K562 (cell line): ENCODE results near the gene STYX. TPM values are rescaled to one million over a fixed set of nuclear protein-coding genes. Genes with fewer than 3 reads are reported as not detected.
A peak's percentile ranks its signal among the peaks of the same experiment; 100 is the strongest.

Experiments
- BRD4 ChIP-seq: fragments of 200-600 bp; sonication (generic); IDR thresholded peaks from 2 replicates; pipeline ENCODE4 v1.6.1; 2017; ENCODE audit warnings: inconsistent platforms
- DNMT1 ChIP-seq: fragments of 450-650 bp; IDR thresholded peaks from 2 replicates; pipeline ENCODE4 v1.6.1; 2016; ENCODE audit warnings: antibody characterized with exemption, mild to moderate bottlenecking
- FOS ChIP-seq: IDR thresholded peaks from 3 replicates; pipeline ENCODE4 v1.6.1; 2011; ENCODE audit not compliant: insufficient read length; ENCODE audit errors: extremely low read depth
- KDM2B ChIP-seq: fragments of 250-450 bp; sonication (Bioruptor Pico); IDR thresholded peaks from 2 replicates; pipeline ENCODE4 v1.8.0; 2021; ENCODE audit warnings: mild to moderate bottlenecking, moderate library complexity
- NCOA4 ChIP-seq: fragments of 450-650 bp; IDR thresholded peaks from 2 replicates; pipeline ENCODE4 v1.6.1; 2018; ENCODE audit warnings: mild to moderate bottlenecking; ENCODE audit not compliant: partially characterized antibody
- NONO ChIP-seq, 2 experiments: fragments of 200-400 bp in 1 of 2; fragments of 450-650 bp in 1 of 2; formaldehyde crosslinking in 1 of 2; IDR thresholded peaks; 2 replicates each; pipeline ENCODE4 v1.6.1; 2017; ENCODE audit warnings: low read depth in 2 of 2, mild to moderate bottlenecking in 2 of 2, moderate library complexity in 2 of 2, low read length in 1 of 2
- PYGO2 ChIP-seq: fragments of 450-650 bp; IDR thresholded peaks from 2 replicates; pipeline ENCODE4 v1.6.1; 2016; ENCODE audit warnings: mild to moderate bottlenecking, missing genetic modification characterization, moderate library complexity, missing compliant biosample characterization
- RAD51 ChIP-seq: fragments of 450-650 bp; IDR thresholded peaks from 2 replicates; pipeline ENCODE4 v1.7.1; 2016; ENCODE audit warnings: low read depth, mild to moderate bottlenecking, borderline replicate concordance
- SMC3 ChIP-seq: conservative IDR thresholded peaks from 2 replicates; pipeline ENCODE4 v1.6.1; 2011; ENCODE audit warnings: low read depth, low read length, improper control_type of control experiment; ENCODE audit not compliant: insufficient read depth
- SRSF7 ChIP-seq: fragments of 200-400 bp; formaldehyde crosslinking; optimal IDR thresholded peaks from 2 replicates; pipeline ENCODE3; 2017; ENCODE audit warnings: mild to moderate bottlenecking, low read depth, low read length
- SUPT5H ChIP-seq: fragments of 450-650 bp; IDR thresholded peaks from 2 replicates; pipeline ENCODE4 v1.6.1; 2016
- TGIF2 ChIP-seq: sonication (generic); formaldehyde crosslinking; IDR thresholded peaks from 2 replicates; pipeline ENCODE4 v1.8.1; 2022; ENCODE audit warnings: mild to moderate bottlenecking, missing genetic modification reagents, moderate library complexity
- ZNF384 ChIP-seq: IDR thresholded peaks from 2 replicates; pipeline ENCODE4 v1.6.1; 2012; ENCODE audit warnings: low read depth, low read length, improper control_type of control experiment
- ZNF561 ChIP-seq: fragments of 450-650 bp; formaldehyde crosslinking; conservative IDR thresholded peaks from 2 replicates; pipeline ENCODE4 v1.4.0; 2020; ENCODE audit warnings: mild to moderate bottlenecking, moderate library complexity
- ZNF76 ChIP-seq: fragments of 250-450 bp; sonication (Bioruptor Pico); IDR thresholded peaks from 2 replicates; pipeline ENCODE4 v1.4.0; 2020; ENCODE audit warnings: mild to moderate bottlenecking, moderate library complexity, borderline replicate concordance
- polyA plus RNA-seq, 8 experiments: library from polyadenylated mRNA; depleted of rRNA in 4 of 8; stranded (reverse) in 5 of 8; unstranded in 3 of 8; fragments of >200 nt; fragmentation: Nextera tagmentation in 2 of 8; fragmentation: Illumina TruSeq in 1 of 8; extraction: Ambion mirVana in 2 of 8; extraction: Trizol in 1 of 8; gene quantifications; 2 replicates each; pipeline versions ENCODE4 v1.2.1 to v1.2.3, GENCODE V29; 2011 to 2014; ENCODE audit warnings: inconsistent platforms in 1 of 8, missing spikeins in 1 of 8
- total RNA-seq, 7 experiments: library from RNA; depleted of rRNA in 6 of 7; stranded (reverse); fragments of >200 nt in 6 of 7; fragmentation: Illumina TruSeq in 2 of 7; extraction: Trizol in 2 of 7; gene quantifications; 2 replicates each; pipeline versions ENCODE4 v1.2.1 to v1.2.3, GENCODE V29; 2011 to 2021; ENCODE audit warnings: low replicate concordance in 1 of 7
- TF ChIP-seq, protein P1 (sequence below): fragments of 250-450 bp; sonication (Bioruptor Pico); IDR thresholded peaks from 2 replicates; pipeline ENCODE4 v1.5.0; 2021; ENCODE audit warnings: mild to moderate bottlenecking, moderate library complexity
- TF ChIP-seq, protein P2 (sequence below), 2 experiments: fragments of 450-650 bp in 1 of 2; IDR thresholded peaks; 2 replicates each; pipeline ENCODE4 v1.6.1; 2011 to 2017; ENCODE audit warnings: low read depth in 2 of 2, antibody characterized with exemption in 1 of 2, borderline replicate concordance in 1 of 2, low read length in 1 of 2, mild to moderate bottlenecking in 1 of 2, mixed read lengths in 1 of 2; ENCODE audit not compliant: control insufficient read depth in 1 of 2
- TF ChIP-seq, protein P3 (sequence below): fragments of 450-650 bp; formaldehyde crosslinking; IDR thresholded peaks from 2 replicates; pipeline ENCODE4 v1.4.0; 2020; ENCODE audit warnings: mild to moderate bottlenecking
- TF ChIP-seq, protein P4 (sequence below): sonication (generic); formaldehyde crosslinking; IDR thresholded peaks from 2 replicates; pipeline ENCODE4 v1.8.0; 2022; ENCODE audit warnings: missing genetic modification reagents, mild to moderate bottlenecking, moderate library complexity, borderline replicate concordance

The STYX gene
- total and polyA plus RNA-seq, 9 of the 15 experiments (the other 6 are each of a cell fraction or from before 2014, with no cell fraction given) = 5.0 to 15.4 (median 10.6) TPM

GRCh38 chr14:52729925-52730708, at the start of gene STYX (continued):
- TF ChIP-seq, protein P1, sequence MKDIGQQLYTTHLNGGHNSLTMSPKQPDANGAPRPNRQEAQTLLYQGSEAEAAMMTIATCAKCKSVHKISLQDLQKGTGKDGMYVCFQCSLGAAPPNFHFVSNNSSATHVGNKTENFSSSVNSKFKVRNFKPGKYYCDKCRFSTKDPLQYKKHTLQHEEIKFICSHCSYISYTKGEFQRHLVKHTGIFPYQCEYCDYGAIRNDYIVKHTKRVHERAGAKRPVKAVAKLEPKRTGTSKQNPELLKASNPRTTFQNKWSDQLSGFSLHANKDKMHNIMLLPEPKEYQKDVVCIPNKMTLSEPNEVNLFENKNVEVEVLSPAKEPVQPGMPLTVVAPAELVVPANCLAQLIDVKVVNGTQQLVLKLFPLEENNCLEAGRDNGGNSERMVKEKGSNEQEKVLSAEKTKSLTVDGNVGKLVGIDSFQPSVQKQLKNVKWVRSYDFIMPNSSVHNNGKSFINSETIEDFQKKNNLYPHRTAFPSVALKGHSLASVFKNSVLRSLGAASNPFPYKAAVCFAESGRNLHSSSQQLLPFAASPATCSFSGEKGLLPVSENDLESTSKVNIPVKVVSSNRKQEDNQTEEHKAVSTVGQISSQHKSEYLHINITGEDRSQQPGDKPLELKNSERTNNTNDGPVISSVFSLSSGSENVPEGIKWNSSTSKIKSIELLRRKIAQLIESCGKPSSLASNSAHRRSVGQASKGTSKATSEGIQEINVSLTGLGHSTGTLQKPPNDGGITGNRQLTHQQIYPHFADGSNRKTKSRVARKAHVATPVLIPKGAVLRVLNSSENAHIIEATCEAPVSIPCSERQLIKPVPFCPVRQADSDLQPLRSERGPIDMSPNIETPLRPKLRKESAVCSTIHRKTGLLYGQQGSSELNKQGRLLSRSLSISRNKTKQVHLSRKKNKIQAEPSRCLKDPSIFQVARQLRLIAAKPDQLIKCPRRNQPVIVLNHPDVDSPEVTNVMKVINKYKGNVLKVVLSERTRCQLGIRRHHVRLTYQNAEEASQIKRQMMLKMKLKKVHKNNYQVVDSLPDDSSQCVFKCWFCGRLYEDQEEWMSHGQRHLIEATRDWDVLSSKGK (CRISPR knock-in tag) = no peak
- TF ChIP-seq FOS = no peak
- peak; percentile 83 for TF ChIP-seq SUPT5H
- TF ChIP-seq NONO (IDR thresholded peaks at IDR 0.05; ENCODE audit: low read depth in 2 of 2, low read length in 1 of 2) = no peak
- TF ChIP-seq DNMT1 = no peak
- TF ChIP-seq TGIF2 (CRISPR knock-in tag) = 0 out of 2 replicates have a peak, but pooled peaks have one; percentile 52
- TF ChIP-seq ZNF561 (CRISPR knock-in tag) = no peak
- no peak for TF ChIP-seq KDM2B (CRISPR knock-in tag)
- TF ChIP-seq, protein P2, sequence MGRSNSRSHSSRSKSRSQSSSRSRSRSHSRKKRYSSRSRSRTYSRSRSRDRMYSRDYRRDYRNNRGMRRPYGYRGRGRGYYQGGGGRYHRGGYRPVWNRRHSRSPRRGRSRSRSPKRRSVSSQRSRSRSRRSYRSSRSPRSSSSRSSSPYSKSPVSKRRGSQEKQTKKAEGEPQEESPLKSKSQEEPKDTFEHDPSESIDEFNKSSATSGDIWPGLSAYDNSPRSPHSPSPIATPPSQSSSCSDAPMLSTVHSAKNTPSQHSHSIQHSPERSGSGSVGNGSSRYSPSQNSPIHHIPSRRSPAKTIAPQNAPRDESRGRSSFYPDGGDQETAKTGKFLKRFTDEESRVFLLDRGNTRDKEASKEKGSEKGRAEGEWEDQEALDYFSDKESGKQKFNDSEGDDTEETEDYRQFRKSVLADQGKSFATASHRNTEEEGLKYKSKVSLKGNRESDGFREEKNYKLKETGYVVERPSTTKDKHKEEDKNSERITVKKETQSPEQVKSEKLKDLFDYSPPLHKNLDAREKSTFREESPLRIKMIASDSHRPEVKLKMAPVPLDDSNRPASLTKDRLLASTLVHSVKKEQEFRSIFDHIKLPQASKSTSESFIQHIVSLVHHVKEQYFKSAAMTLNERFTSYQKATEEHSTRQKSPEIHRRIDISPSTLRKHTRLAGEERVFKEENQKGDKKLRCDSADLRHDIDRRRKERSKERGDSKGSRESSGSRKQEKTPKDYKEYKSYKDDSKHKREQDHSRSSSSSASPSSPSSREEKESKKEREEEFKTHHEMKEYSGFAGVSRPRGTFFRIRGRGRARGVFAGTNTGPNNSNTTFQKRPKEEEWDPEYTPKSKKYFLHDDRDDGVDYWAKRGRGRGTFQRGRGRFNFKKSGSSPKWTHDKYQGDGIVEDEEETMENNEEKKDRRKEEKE (IDR thresholded peaks at IDR 0.05; ENCODE audit: borderline replicate concordance in 1 of 2, control insufficient read depth in 1 of 2, low read depth in 2 of 2, low read length in 1 of 2) = no peak
- TF ChIP-seq, protein P3, sequence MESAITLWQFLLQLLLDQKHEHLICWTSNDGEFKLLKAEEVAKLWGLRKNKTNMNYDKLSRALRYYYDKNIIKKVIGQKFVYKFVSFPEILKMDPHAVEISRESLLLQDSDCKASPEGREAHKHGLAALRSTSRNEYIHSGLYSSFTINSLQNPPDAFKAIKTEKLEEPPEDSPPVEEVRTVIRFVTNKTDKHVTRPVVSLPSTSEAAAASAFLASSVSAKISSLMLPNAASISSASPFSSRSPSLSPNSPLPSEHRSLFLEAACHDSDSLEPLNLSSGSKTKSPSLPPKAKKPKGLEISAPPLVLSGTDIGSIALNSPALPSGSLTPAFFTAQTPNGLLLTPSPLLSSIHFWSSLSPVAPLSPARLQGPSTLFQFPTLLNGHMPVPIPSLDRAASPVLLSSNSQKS (CRISPR knock-in tag) = no peak
- no peak for TF ChIP-seq ZNF76 (CRISPR knock-in tag)
- TF ChIP-seq NCOA4 = no peak
- TF ChIP-seq BRD4 = no peak
- no peak for TF ChIP-seq ZNF384
- TF ChIP-seq, protein P4, sequence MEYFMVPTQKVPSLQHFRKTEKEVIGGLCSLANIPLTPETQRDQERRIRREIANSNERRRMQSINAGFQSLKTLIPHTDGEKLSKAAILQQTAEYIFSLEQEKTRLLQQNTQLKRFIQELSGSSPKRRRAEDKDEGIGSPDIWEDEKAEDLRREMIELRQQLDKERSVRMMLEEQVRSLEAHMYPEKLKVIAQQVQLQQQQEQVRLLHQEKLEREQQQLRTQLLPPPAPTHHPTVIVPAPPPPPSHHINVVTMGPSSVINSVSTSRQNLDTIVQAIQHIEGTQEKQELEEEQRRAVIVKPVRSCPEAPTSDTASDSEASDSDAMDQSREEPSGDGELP (CRISPR knock-in tag) = peak; percentile 91
- TF ChIP-seq SMC3 = no peak
- TF ChIP-seq SRSF7 = no peak
- no peak for TF ChIP-seq RAD51
- TF ChIP-seq PYGO2 = no peak
